CD4-positive, alpha-beta T cell treated with Interleukin-1 beta for 1 hour (primary cell): Measurements from ENCODE around the gene YKT6.
A peak's percentile ranks its signal among the peaks of the same experiment; 100 is the strongest.
"Not testable (repeated sequence)": the region's sequence is repeated elsewhere in the genome, so short reads cannot be mapped to it uniquely, and the experiment has no call there.

Experiments
- DNase-seq, 2 donors: peaks; one replicate each; pipeline ENCODE4 v3.0.0-alpha.2; 2020 to 2022

YKT6 gene

GRCh38 chr7:44200699-44201461 is at the start of gene YKT6:
Gene YKT6, plus strand, starts transcription at chr7:44200978. Its CDS starts 158 bp downstream, at chr7:44201136.
- DNase-seq = peak; percentile 94

GRCh38 chr7:44151956-44152355 is 48.8 kb upstream of the YKT6 start:
- DNase-seq = no peak

- DNase-seq = no peak
These were observed 47.5 kb upstream of the YKT6 start for GRCh38 chr7:44152971-44153947.

- DNase-seq = no peak
These were observed 46.8 kb upstream of the YKT6 start for GRCh38 chr7:44153948-44154335.

- DNase-seq = no peak
These were observed 46.1 kb upstream of the YKT6 start for GRCh38 chr7:44154703-44155102.

GRCh38 chr7:44155191-44156185 is 45.3 kb upstream of the YKT6 start:
- DNase-seq = no peak

- DNase-seq = no peak
These were observed 44.2 kb upstream of the YKT6 start for GRCh38 chr7:44156453-44157010.

GRCh38 chr7:44157116-44158080 is 43.4 kb upstream of the YKT6 start:
- no peak for DNase-seq

- DNase-seq = no peak
These were observed 42.5 kb upstream of the YKT6 start for GRCh38 chr7:44158096-44158872.

GRCh38 chr7:44158873-44159631 is 41.7 kb upstream of the YKT6 start:
- no peak for DNase-seq

GRCh38 chr7:44159824-44160630 is 40.8 kb upstream of the YKT6 start:
- DNase-seq = no peak

GRCh38 chr7:44161371-44161770 is 39.4 kb upstream of the YKT6 start:
- DNase-seq = no peak

- no peak for DNase-seq
These were observed 38.6 kb upstream of the YKT6 start for GRCh38 chr7:44162179-44162578.

- no peak for DNase-seq
These were observed 37.9 kb upstream of the YKT6 start for GRCh38 chr7:44162785-44163395.

GRCh38 chr7:44163591-44163990 is 37.2 kb upstream of the YKT6 start:
- DNase-seq = no peak

GRCh38 chr7:44167920-44168319 is 32.9 kb upstream of the YKT6 start:
- DNase-seq = no peak

GRCh38 chr7:44171901-44172300 is 28.9 kb upstream of the YKT6 start:
- DNase-seq = not testable (repeated sequence)

- no peak for DNase-seq
These were observed 28.4 kb upstream of the YKT6 start for GRCh38 chr7:44172352-44172751.
